ENCODE data around the gene ADGRL3.

The ADGRL3 gene

DNA sequence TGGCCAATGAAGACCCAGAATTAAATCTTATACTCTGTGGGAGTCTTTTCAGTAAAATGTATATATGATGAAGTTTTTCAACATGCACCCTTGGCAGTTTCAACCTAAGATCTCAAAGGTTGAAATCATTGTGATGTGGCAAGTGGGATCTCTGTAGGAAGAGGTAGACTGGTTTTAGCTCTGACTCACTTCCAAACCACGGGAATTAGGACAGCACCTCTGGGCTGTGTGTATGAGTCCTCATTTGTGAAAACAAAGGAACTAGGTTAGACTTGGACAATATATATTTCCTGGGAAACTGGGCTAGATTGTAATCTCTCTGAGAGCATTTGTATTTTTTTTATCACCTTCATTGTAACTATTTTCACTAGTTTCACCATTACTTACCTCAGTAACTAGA lies 333.0 kb downstream of the ADGRL3 start:
- Histone ChIP-seq H3K4me3 (ENCODE audit: low read depth, low read length) (no peak overlapping the region), H3K4me1 (ENCODE audit: control insufficient read depth, insufficient read depth, low read length, unreplicated experiment) (no peaks in the 10 kb centered on the region), H3K79me2 (ENCODE audit: control insufficient read depth, insufficient read depth, low read length, unreplicated experiment) (no peaks in the 10 kb centered on the region), H3K27ac (ENCODE audit: low read depth, low read length) (no peak overlapping the region), H3K36me3 (ENCODE audit: insufficient read depth, low read length) (no peaks in the 10 kb centered on the region), H2AFZ (ENCODE audit: low read length, unreplicated experiment) (no peak overlapping the region), H3K27me3 (ENCODE audit: insufficient read depth, low read length) (0 out of 2 replicates have a peak, but pooled peaks cover 2% of the 10 kb centered on the region)

DNA sequence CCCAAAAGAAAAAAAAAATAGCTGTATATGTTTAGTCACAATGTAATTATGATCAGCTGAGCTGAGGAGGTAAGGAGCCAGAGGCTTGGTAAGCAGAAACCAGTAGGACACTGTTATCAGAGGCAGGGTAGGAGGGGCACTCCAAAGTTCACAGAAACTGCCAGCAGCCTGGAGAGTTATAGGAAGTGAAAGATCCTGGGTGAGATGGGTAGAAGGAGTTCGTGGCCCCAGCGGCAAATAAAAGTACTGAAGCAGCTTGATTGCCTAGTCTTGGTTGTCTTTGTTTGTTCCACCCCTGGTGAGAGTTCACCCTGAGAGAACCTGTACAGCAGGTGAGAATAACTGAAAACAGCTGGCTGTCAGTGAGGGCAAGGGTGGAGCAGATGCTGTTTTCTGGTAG lies 340.8 kb downstream of the ADGRL3 start:
- Histone ChIP-seq H3K4me1 (ENCODE audit: control insufficient read depth, insufficient read depth, low read length, unreplicated experiment) (no peaks in the 10 kb centered on the region), H3K27ac (ENCODE audit: low read depth, low read length) (no peak overlapping the region), H3K36me3 (ENCODE audit: insufficient read depth, low read length) (no peaks in the 10 kb centered on the region), H3K79me2 (ENCODE audit: control insufficient read depth, insufficient read depth, low read length, unreplicated experiment) (no peaks in the 10 kb centered on the region), H2AFZ (ENCODE audit: low read length, unreplicated experiment) (no peak overlapping the region), H3K4me3 (ENCODE audit: low read depth, low read length) (no peak overlapping the region), H3K27me3 (ENCODE audit: insufficient read depth, low read length) (peaks cover 2% of the 10 kb centered on the region; the same call in 1 of the 2 replicates)

DNA sequence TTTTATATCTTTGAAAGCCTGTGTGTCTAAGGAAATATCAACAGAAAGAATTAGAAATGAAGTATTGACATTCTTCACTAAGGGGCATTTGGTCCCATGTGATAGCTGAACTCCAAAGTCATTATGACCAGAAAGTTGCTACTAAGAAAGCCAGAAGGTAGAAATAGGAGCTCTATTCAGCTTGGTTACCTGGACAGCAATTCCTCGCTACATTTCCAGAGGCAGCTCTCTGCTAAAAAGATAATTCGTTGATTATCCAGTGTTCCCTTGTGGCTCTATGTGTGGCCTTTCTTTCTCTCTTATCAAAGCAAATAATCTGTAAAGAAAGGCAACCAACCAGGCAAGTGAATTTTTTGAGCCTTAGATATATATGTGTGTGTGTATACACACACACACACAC lies 341.3 kb downstream of the ADGRL3 start:
- Histone ChIP-seq H3K27ac (ENCODE audit: low read depth, low read length) (no peak overlapping the region), H3K4me3 (ENCODE audit: low read depth, low read length) (no peak overlapping the region), H2AFZ (ENCODE audit: low read length, unreplicated experiment) (no peak overlapping the region), H3K79me2 (ENCODE audit: control insufficient read depth, insufficient read depth, low read length, unreplicated experiment) (no peaks in the 10 kb centered on the region), H3K4me1 (ENCODE audit: control insufficient read depth, insufficient read depth, low read length, unreplicated experiment) (no peaks in the 10 kb centered on the region), H3K27me3 (ENCODE audit: insufficient read depth, low read length) (peaks cover 2% of the 10 kb centered on the region; the same call in 1 of the 2 replicates), H3K36me3 (ENCODE audit: insufficient read depth, low read length) (no peaks in the 10 kb centered on the region)

DNA sequence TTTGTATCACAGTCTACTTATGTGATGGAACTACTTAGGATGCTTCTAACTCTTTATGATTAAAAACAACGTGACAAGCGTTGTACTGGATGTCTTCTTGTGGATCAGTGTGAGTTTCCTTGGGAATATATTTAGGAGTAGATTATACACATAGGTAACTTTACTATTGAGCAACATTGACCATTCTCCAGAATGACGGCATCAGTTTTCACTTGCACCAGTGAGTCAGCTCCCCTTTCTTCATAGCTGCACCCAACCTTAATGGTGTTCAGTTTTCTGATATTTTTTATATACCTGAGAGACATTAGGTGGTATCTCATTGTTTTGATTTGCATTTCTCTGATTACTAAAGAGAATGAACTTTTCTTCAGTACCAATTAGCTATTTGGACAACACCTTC lies 343.9 kb downstream of the ADGRL3 start:
- Histone ChIP-seq H3K4me3 (ENCODE audit: low read depth, low read length) (no peak overlapping the region), H3K27ac (ENCODE audit: low read depth, low read length) (no peak overlapping the region), H3K27me3 (ENCODE audit: insufficient read depth, low read length) (no peaks in the 10 kb centered on the region; the same call in 1 of the 2 replicates)

DNA sequence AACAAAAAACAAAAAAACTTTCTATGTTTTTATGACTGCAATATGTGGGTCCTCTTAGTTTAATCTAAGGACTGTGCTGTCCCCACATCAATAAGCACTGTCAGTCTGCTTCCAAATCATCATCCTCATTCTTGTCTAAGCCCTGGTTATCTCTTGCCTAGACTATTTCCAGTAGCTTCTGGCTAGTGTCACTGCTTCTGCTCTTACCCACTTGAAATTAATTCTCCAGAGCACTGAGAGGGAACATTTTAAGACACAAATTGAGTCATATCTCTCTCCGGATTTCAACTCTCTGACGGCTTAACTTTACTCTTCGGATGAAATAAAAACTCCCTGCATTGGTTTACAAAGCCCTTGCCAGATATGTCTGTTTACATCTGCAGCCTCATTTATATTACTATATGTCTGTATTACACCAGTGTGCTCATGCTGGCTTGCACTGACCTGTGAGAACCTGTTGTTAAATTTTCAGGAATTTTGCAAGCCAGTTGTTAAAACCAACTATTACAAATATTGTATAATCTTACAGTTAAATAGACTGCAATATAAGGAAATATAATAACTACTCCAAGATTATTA lies 345.9 kb downstream of the ADGRL3 start:
- no peak overlapping the region for H3K27ac ChIP-seq (ENCODE audit: low read depth, low read length)
- H2AFZ ChIP-seq (ENCODE audit: low read length, unreplicated experiment), result no peak overlapping the region
- H3K79me2 ChIP-seq (ENCODE audit: control insufficient read depth, insufficient read depth, low read length, unreplicated experiment), result no peaks in the 10 kb centered on the region
- no peaks in the 10 kb centered on the region for H3K27me3 ChIP-seq (ENCODE audit: insufficient read depth, low read length)
- no peaks in the 10 kb centered on the region for H3K4me1 ChIP-seq (ENCODE audit: control insufficient read depth, insufficient read depth, low read length, unreplicated experiment)
- no peak overlapping the region for H3K4me3 ChIP-seq (ENCODE audit: low read depth, low read length)
- no peaks in the 10 kb centered on the region for H3K36me3 ChIP-seq (ENCODE audit: insufficient read depth, low read length)

More for the DNA sequence above, 343.9 kb downstream of the ADGRL3 start:
- H3K79me2 ChIP-seq (ENCODE audit: control insufficient read depth, insufficient read depth, low read length, unreplicated experiment), result no peaks in the 10 kb centered on the region
- no peaks in the 10 kb centered on the region for H3K4me1 ChIP-seq (ENCODE audit: control insufficient read depth, insufficient read depth, low read length, unreplicated experiment)
- no peak overlapping the region for H2AFZ ChIP-seq (ENCODE audit: low read length, unreplicated experiment)
- no peaks in the 10 kb centered on the region for H3K36me3 ChIP-seq (ENCODE audit: insufficient read depth, low read length)

DNA sequence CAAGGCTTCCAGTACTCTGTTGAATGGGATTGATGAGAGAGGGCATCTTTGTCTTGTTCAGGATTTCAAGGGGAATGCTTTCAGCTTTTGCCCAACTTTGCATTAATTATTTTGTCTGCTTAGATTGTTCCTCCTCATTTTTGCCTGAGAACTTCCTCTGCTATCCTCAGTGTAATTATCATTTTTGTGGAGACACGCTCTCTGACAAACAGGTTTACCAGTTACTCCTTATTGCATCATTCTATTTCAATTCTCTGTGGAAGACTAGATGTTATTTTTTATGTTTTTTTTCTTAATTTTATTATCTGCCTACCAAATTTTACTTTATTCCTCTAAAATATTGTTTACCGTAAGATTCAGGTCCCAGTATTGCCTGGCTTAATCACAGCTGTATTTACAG lies 349.2 kb downstream of the ADGRL3 start:
- H3K27ac ChIP-seq (ENCODE audit: low read depth, low read length), result no peak overlapping the region
- no peaks in the 10 kb centered on the region for H3K36me3 ChIP-seq (ENCODE audit: insufficient read depth, low read length)
- H3K4me1 ChIP-seq (ENCODE audit: control insufficient read depth, insufficient read depth, low read length, unreplicated experiment), result no peaks in the 10 kb centered on the region
- H3K4me3 ChIP-seq (ENCODE audit: low read depth, low read length), result no peak overlapping the region
- H3K79me2 ChIP-seq (ENCODE audit: control insufficient read depth, insufficient read depth, low read length, unreplicated experiment), result no peaks in the 10 kb centered on the region
- no peaks in the 10 kb centered on the region for H3K27me3 ChIP-seq (ENCODE audit: insufficient read depth, low read length)
- no peak overlapping the region for H2AFZ ChIP-seq (ENCODE audit: low read length, unreplicated experiment)

DNA sequence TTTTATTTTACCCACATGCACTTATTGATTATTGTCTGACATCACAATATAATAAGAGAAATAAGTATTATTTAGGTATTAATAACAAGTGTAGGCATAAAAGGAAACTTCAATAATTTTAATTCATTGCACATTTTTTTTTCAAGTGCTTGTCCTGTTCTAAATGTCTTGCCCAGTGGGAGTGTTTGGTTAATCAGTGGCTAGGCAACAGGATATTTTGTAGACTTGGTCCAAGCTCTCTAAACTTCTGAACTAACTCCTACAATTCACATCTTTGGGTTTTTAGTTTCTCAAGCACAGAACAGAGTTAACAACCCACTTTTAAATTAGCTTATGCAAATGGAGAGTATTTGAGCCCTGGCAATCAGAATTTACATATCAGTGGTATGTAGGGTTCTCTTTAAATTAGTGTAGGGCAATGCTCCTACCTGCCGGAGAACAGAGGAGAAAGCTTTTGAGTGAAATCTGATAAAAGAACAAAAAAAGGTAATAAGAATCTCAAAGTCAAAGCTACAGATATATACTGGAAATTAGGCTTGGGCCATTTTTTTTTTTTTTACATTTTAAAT lies 353.5 kb downstream of the ADGRL3 start:
- Histone ChIP-seq H3K4me3 (ENCODE audit: low read depth, low read length) (no peak overlapping the region), H3K79me2 (ENCODE audit: control insufficient read depth, insufficient read depth, low read length, unreplicated experiment) (no peaks in the 10 kb centered on the region), H3K36me3 (ENCODE audit: insufficient read depth, low read length) (no peaks in the 10 kb centered on the region), H3K27me3 (ENCODE audit: insufficient read depth, low read length) (no peaks in the 10 kb centered on the region), H3K4me1 (ENCODE audit: control insufficient read depth, insufficient read depth, low read length, unreplicated experiment) (no peaks in the 10 kb centered on the region), H2AFZ (ENCODE audit: low read length, unreplicated experiment) (no peak overlapping the region), H3K27ac (ENCODE audit: low read depth, low read length) (no peak overlapping the region)

DNA sequence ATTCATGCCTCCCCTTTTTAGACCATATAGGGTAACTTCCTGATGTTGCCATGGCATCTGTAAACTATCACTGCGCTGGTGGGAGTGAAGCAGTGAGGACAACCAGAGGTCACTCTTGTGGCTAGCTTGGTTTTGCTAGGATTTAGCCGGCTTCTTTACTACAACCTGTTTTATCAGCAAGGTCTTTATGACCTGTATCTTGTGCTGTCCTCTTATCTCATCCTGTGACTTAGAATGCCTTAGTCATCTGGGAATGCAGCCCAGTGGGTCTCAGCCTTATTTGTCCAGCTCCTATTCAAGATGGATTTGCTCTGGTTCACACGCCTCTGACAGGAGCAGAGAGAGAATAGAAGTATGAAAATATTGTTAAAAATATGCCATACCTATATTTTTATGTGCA lies 355.7 kb downstream of the ADGRL3 start:
- H2AFZ ChIP-seq (ENCODE audit: low read length, unreplicated experiment), result no peak overlapping the region
- H3K27ac ChIP-seq (ENCODE audit: low read depth, low read length), result no peak overlapping the region
- no peaks in the 10 kb centered on the region for H3K4me1 ChIP-seq (ENCODE audit: control insufficient read depth, insufficient read depth, low read length, unreplicated experiment)
- no peaks in the 10 kb centered on the region for H3K36me3 ChIP-seq (ENCODE audit: insufficient read depth, low read length)
- no peaks in the 10 kb centered on the region for H3K27me3 ChIP-seq (ENCODE audit: insufficient read depth, low read length)
- no peaks in the 10 kb centered on the region for H3K79me2 ChIP-seq (ENCODE audit: control insufficient read depth, insufficient read depth, low read length, unreplicated experiment)
- no peak overlapping the region for H3K4me3 ChIP-seq (ENCODE audit: low read depth, low read length)

DNA sequence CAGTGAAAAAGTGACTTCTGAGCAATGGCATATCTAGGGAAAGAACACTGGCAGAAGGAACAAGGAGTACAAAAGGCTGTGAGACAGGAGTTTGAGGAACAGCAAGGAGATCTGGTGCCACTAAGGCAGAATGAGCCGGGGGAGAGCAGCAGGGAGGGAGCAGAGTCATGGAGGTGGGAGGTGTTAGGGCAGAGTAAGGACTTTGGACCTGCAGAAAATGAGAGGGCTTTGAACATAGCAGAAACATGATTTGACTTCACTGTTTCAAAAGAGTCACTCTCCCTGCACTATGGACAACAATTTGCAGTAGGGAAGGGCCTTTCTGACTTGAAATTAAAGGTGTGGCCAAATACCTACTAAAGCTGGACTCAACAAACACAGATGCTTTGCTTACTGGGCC lies 356.2 kb downstream of the ADGRL3 start:
- no peaks in the 10 kb centered on the region for H3K4me1 ChIP-seq (ENCODE audit: control insufficient read depth, insufficient read depth, low read length, unreplicated experiment)
- H3K27me3 ChIP-seq (ENCODE audit: insufficient read depth, low read length), result no peaks in the 10 kb centered on the region
- H3K36me3 ChIP-seq (ENCODE audit: insufficient read depth, low read length), result no peaks in the 10 kb centered on the region
- H3K4me3 ChIP-seq (ENCODE audit: low read depth, low read length), result no peak overlapping the region
- H2AFZ ChIP-seq (ENCODE audit: low read length, unreplicated experiment), result no peak overlapping the region
- no peak overlapping the region for H3K27ac ChIP-seq (ENCODE audit: low read depth, low read length)
- H3K79me2 ChIP-seq (ENCODE audit: control insufficient read depth, insufficient read depth, low read length, unreplicated experiment), result no peaks in the 10 kb centered on the region

DNA sequence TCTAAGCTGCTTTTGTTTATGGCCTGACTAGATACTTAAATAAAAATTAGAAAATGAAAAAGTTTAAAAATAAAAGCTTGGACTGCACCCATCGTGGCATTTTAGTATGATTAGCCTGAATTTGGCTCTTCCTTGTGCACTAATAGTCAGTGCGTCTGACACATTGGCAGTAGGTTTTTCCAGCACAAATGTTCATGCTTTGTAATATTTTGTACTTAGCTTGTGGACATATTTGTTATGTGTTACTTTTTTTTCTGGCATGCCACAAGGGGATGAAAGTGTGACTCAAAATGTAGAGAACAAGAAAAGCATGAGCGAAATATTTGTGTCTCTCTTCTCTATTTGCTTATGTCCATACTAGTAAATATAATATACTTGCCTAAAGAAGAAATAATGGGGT lies 359.3 kb downstream of the ADGRL3 start:
- Histone ChIP-seq H3K4me3 (ENCODE audit: low read depth, low read length) (no peak overlapping the region), H2AFZ (ENCODE audit: low read length, unreplicated experiment) (no peak overlapping the region), H3K79me2 (ENCODE audit: control insufficient read depth, insufficient read depth, low read length, unreplicated experiment) (no peaks in the 10 kb centered on the region), H3K27me3 (ENCODE audit: insufficient read depth, low read length) (no peaks in the 10 kb centered on the region), H3K36me3 (ENCODE audit: insufficient read depth, low read length) (no peaks in the 10 kb centered on the region), H3K4me1 (ENCODE audit: control insufficient read depth, insufficient read depth, low read length, unreplicated experiment) (no peaks in the 10 kb centered on the region), H3K27ac (ENCODE audit: low read depth, low read length) (no peak overlapping the region)

DNA sequence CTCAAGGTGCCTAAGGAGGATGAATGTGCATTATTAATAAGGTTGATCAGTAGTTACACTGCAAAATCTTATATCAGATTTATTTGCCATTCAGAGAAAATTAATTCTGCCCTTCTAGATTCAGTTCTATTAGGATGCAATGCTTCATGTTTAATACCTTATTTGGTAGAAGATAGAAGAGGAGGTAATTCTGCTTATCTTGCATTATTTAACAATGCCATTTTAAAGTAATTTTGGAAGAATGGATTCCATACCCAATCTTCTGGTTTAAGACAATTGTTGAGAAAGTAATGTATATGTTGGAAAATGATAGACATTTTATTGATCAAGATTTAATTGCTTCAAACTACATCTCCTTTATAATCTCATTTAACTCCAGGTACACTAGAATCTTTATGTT lies 360.9 kb downstream of the ADGRL3 start:
- Histone ChIP-seq H3K36me3 (ENCODE audit: insufficient read depth, low read length) (no peaks in the 10 kb centered on the region), H3K79me2 (ENCODE audit: control insufficient read depth, insufficient read depth, low read length, unreplicated experiment) (no peaks in the 10 kb centered on the region), H3K27me3 (ENCODE audit: insufficient read depth, low read length) (0 out of 2 replicates have a peak, but pooled peaks cover 5% of the 10 kb centered on the region), H3K27ac (ENCODE audit: low read depth, low read length) (no peak overlapping the region), H2AFZ (ENCODE audit: low read length, unreplicated experiment) (no peak overlapping the region), H3K4me1 (ENCODE audit: control insufficient read depth, insufficient read depth, low read length, unreplicated experiment) (no peaks in the 10 kb centered on the region), H3K4me3 (ENCODE audit: low read depth, low read length) (no peak overlapping the region)

All from ACC112 (cell line).